Measurements from ENCODE around the gene KCTD5.

KCTD5 gene

GRCh38 chr16:2707368-2708289 is 25.3 kb downstream of the KCTD5 start:
- no peak overlapping the region for H3K27ac ChIP-seq
- no peaks in the 10 kb centered on the region for H3K79me2 ChIP-seq (ENCODE audit: insufficient read depth, low read depth)
- H3K27me3 ChIP-seq (ENCODE audit: insufficient read depth, low read depth), result no peaks in the 10 kb centered on the region; the same call in 1 of the 2 replicates
- no peak overlapping the region for H3K9ac ChIP-seq
- H3K4me2 ChIP-seq, result no peak overlapping the region
- H4K20me1 ChIP-seq (ENCODE audit: insufficient read depth), result no peaks in the 10 kb centered on the region
- TF ChIP-seq CTCF (conservative IDR thresholded peaks at IDR 0.05; ENCODE audit: low read depth, low read length), result no peak
- H3K4me3 ChIP-seq (IDR thresholded peaks at IDR 0.05; ENCODE audit: insufficient read depth, low read depth, low read length), result no peak overlapping the region
- H3K4me1 ChIP-seq (ENCODE audit: low read depth, poor library complexity, severe bottlenecking), result no peaks in the 10 kb centered on the region
- no peaks in the 10 kb centered on the region for H3K36me3 ChIP-seq (ENCODE audit: insufficient read depth)
- H2AFZ ChIP-seq (ENCODE audit: low read depth), result no peak overlapping the region

- H3K4me2 ChIP-seq, result no peak overlapping the region
- peaks cover 2% of the 10 kb centered on the region; the same call in 1 of the 2 replicates for H3K27me3 ChIP-seq (ENCODE audit: insufficient read depth, low read depth)
- no peak overlapping the region for H3K4me3 ChIP-seq (IDR thresholded peaks at IDR 0.05; ENCODE audit: insufficient read depth, low read depth, low read length)
- H3K27ac ChIP-seq, result no peak overlapping the region
- no peaks in the 10 kb centered on the region for H3K79me2 ChIP-seq (ENCODE audit: insufficient read depth, low read depth)
- no peak overlapping the region for H3K9ac ChIP-seq
- H3K4me1 ChIP-seq (ENCODE audit: low read depth, poor library complexity, severe bottlenecking), result no peaks in the 10 kb centered on the region
- no peaks in the 10 kb centered on the region for H4K20me1 ChIP-seq (ENCODE audit: insufficient read depth)
- no peak overlapping the region for H2AFZ ChIP-seq (ENCODE audit: low read depth)
- no peaks in the 10 kb centered on the region for H3K36me3 ChIP-seq (ENCODE audit: insufficient read depth)
- TF ChIP-seq CTCF (conservative IDR thresholded peaks at IDR 0.05; ENCODE audit: low read depth, low read length), result no peak
Measured at GRCh38 chr16:2708290-2708639, 25.9 kb downstream of the KCTD5 start.

GRCh38 chr16:2708955-2709587 is 26.7 kb downstream of the KCTD5 start:
- Histone ChIP-seq H3K4me1 (ENCODE audit: low read depth, poor library complexity, severe bottlenecking) (no peaks in the 10 kb centered on the region), H3K27ac (no peak overlapping the region), H2AFZ (ENCODE audit: low read depth) (no peak overlapping the region), H4K20me1 (ENCODE audit: insufficient read depth) (no peaks in the 10 kb centered on the region), H3K4me3 (IDR thresholded peaks at IDR 0.05; ENCODE audit: insufficient read depth, low read depth, low read length) (no peak overlapping the region), H3K27me3 (ENCODE audit: insufficient read depth, low read depth) (peaks cover 10% of the 10 kb centered on the region; the same call in 1 of the 2 replicates), H3K79me2 (ENCODE audit: insufficient read depth, low read depth) (no peaks in the 10 kb centered on the region), H3K4me2 (no peak overlapping the region), H3K36me3 (ENCODE audit: insufficient read depth) (no peaks in the 10 kb centered on the region), H3K9ac (no peak overlapping the region)
- TF ChIP-seq CTCF (conservative IDR thresholded peaks at IDR 0.05; ENCODE audit: low read depth, low read length), result no peak

- Histone ChIP-seq H4K20me1 (ENCODE audit: insufficient read depth) (no peaks in the 10 kb centered on the region), H3K9ac (no peak overlapping the region), H3K27me3 (ENCODE audit: insufficient read depth, low read depth) (peaks cover 15% of the 10 kb centered on the region; the same call in 1 of the 2 replicates), H3K4me1 (ENCODE audit: low read depth, poor library complexity, severe bottlenecking) (no peaks in the 10 kb centered on the region), H3K4me2 (no peak overlapping the region), H3K4me3 (IDR thresholded peaks at IDR 0.05; ENCODE audit: insufficient read depth, low read depth, low read length) (no peak overlapping the region), H3K27ac (no peak overlapping the region), H2AFZ (ENCODE audit: low read depth) (no peak overlapping the region), H3K36me3 (ENCODE audit: insufficient read depth) (no peaks in the 10 kb centered on the region), H3K79me2 (ENCODE audit: insufficient read depth, low read depth) (no peaks in the 10 kb centered on the region)
- no peak for TF ChIP-seq CTCF (conservative IDR thresholded peaks at IDR 0.05; ENCODE audit: low read depth, low read length)
Measured at GRCh38 chr16:2709588-2709984, 27.3 kb downstream of the KCTD5 start.
